HG03175 (cell line): ENCODE measurements around the gene ABO.
"Not testable (repeated sequence)": the region's sequence is repeated elsewhere in the genome, so short reads cannot be mapped to it uniquely, and the experiment has no call there.

Source experiments
- ATAC-seq: cut with Tn5 transposase; IDR thresholded peaks from one replicate; pipeline ENCODE4 v1.9.1; 2021; ENCODE audit warnings: mild to moderate bottlenecking, moderate library complexity; ENCODE audit not compliant: unreplicated experiment

Gene ABO

DNA sequence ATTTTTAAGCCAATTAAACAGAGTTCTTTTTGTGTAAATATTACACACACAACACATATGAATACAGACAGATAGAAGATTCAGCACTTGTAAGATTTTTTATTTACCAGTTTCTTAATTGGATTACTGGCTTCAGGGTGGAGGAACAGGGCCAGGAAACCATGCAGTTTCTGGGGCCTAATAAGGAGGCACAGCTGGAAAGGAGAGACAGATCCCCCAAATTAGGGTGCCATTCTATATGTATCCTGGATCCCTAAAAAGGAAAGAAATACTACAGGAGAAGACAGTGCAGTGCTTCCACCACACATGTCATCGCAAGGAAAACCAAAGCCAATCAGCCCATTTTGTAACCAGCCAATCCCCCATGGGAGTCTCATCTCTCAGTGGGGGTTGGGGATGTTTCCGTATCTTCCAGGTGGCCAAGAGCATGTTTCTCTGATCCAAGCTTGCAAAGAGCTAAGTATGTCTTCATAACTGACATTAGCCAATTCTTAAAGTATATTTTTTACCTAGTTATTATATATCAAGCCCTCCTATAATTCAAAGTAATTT, 15.8 kb upstream of the ABO start:
- no peak for ATAC-seq

DNA sequence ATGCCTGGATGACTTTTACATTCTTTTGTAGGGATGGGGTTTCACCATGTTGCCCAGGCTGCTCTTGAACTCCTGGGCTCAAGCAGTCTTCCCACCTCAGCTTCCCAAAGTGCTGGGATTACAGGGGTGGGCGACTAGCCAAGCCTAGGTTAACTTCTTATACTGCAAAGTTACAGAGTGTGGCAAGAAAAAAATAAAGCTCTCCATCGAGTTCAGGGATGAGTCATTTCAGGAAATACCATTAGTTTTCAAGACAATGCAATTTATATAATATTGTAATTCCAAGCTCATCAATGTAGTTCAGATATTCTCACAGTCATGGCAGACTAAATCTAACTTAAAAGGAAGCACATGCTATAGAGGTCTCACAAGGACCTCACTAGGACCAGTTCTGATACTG, 11.5 kb upstream of the ABO start:
- ATAC-seq = no peak

DNA sequence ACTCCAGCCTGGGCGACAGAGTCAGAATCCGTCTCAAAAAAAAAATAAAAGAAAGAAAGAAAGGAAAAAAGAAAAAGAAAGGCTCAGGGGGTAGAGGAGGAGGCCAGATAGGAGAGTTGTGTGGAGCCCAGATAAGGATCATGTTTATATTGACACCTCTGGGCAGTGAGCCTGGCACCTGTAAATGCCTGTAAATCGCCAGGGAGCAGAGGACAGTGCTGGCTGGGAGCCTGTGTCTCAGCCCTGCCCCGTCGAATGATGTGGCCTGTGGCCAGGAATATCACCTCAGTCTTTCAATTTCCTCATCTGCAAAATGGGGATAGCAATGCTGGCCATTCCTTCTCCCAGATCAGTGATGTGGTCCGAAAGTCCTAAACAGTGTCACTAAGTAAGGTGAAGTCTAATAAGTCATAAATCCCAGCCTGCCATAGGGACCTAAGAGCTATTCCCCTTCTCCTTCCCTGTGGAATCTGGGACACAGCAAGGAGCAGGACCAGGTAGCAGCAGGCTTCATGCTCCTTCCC, 10.3 kb upstream of the ABO start:
- ATAC-seq = no peak

DNA sequence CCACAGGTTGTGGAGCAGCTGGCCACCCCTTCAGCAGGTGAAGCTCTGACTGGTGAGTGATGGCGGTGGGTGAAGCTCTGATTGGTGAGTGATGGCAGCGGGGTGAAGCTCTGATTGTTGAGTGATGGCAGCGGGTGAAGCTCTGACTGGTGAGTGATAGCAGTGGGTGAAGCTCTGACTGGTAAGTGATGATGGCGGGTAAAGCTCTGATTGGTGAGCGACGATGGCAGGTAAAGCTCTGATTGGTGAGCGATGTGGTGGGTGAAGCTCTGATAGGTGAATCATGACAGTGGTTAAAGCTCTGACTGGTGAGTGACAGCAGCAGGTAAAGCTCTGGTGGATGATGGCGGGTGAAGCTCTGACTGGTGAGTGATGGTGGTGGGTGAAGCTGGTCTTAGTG, 9.4 kb upstream of the ABO start:
- no peak for ATAC-seq

DNA sequence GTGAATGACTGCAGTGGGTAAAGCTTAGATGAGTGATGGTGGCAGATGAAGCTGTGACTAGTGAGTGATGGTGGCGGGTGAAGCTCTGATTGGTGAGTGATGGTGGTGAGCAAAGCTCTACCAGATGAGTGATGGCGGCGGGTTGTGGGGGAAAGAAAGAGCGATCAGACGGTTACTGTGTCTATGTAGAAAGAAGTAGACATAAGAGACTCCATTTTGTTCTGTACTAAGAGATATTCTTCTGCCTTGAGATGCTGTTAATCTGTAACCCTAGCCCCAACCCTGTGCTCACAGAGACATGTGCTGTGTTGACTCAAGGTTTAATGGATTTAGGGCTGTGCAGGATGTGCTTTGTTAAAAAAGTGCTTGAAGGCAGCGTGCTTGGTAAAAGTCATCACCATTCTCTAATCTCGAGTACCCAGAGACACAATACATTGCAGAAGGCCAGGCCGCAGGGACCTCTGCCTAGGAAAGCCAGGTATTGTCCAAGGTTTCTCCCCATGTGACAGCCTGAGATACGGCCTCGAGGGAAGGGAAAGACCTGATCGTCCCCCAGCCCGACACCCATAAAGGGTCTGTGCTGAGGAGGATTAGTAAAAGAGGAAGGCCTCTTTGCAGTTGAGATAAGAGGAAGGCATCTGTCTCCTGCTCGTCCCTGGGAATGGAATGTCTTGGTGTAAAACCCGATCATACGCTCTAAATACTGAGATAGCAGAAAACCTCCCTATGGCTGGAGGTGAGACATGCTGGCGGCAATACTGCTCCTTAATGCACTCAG, 8.4 kb upstream of the ABO start:
- not testable (repeated sequence) for ATAC-seq

DNA sequence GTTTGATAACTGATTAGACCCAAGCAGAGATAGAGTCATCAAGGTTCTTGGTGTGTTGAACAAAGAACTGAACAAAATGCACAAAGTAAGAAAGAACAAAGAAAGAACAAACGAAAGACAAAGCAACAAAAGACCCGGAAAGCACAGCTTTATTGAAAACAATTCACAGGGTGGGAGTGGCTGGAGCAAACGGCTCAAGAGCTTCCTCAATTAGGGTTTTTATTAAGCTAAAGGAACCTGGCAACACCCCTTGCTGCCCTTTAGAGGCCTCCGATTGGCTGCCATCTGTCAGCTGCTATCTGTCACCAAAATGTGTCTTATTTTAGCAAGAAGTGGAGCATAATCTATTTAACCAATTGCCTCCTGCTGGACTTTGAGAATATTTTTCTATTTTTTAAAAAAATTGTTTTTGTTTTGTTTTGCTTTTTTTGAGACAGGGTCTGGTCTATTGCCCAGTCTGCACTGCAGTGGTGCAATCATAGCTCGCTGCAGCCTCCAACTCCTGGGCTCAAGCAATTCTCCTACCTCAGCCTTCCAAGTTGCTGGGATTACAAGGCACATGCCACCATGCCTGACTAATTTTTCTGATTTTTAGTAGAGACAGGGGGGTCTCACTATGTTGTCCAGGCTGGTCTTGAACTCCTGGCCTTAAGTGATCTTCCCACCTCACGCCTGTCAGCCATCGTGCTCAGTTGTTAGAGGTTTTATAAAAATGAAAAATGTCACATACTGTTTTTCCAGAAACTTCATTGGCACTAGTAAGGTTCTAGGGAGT, 7.7 kb upstream of the ABO start:
- ATAC-seq = no peak

DNA sequence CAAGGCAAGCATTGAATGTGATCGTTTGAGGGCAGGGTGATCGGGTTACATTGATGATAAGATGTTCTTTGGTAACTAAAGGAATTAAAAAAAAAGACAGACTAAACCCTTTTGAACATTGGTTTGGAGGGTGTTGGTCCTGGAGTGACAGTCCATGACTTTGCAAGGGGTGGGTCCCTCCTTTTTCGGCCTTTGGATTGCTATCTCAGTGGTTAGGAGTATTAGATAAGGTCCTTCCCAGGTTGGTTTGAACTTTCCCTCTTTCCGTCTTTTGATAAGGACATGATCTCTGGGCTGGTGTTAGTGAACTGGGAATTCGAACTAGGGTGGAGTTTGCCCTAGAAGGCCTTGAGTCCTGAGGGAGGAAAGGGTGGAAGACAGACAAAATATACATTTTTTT, 5.4 kb upstream of the ABO start:
- ATAC-seq = no peak

DNA sequence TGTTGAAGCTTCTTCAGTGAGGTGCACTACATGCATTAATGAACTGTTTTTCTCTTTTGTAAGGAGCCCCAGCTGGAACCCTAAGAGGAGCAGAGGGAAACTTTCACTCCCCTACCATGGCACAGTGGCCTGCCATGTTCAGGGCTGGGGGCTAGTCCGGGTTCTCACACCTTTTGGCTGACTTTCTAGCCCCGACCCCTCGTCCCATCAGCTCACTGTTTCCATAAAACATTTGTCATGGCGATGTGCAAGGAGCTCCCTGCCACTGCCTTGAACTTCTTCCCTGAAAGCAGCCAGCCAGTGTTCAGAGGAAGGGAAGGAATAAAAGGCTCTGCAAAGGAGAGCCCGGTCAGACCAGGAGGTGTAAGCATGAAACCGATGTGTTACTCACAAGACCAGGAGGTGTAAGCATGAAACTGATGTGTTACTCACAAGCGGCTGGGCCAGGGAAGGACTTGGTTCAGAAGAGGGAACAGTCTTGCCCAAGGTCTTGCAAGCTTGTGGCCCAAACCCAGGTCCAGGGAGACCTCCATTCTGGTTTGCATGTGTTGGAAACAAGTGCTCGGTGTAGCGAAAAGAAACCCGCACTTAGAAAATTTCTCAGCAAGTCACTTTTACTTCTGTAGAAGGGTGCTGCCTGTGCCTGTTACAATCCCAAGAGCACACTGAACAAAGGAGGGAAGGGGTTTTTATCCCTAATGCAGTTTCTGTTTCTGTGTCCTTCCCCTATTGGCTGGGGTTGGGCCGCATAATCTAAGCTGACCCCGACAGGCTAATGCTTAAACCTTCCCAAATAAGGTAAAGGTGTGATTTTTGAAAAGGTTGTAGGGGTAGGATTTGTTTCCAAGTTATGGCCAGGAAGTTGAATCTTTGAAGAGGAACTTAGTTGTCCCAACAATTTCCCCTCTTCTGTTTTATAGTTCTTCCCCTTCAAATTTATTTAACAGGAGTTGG, 3.4 kb upstream of the ABO start:
- no peak for ATAC-seq

DNA sequence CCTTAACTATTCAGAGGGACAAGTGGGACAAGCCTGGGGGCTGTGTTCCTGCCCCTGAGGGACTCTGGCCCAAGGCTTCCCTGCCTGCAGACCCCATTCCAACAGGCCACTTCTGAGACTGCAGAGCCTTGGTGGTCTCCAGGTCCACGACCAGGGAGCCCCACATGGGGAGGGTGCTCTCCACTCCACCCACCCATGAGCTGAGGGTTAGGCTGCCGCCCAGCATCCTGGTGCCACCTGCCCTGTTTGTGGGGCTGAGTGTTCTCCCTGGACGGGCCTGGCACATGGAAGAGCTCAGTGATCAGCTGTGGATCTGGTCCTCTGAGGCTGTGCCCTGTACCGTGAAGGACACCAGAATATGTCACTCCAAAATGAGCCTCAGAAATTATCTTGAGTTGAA, 2.5 kb upstream of the ABO start:
- no peak for ATAC-seq

DNA sequence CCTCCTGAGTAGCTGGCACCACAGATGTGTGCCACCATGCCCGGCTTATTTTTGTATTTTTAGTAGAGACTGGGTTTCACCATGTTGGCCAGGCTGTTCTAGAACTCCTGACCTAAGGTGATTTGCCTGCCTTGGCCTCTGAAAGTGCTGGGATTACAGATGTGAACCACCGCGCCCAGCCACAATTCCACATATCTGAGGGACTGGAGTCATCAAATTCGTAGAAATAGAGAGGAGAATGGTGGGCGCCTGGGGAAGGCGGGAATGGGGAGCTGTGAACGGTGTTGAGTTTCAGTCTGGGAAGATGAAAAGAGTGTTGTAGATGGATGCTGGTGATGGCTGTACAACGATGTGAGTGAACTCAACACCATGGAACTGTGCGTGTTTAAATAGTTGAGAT, 1.9 kb upstream of the ABO start:
- ATAC-seq = no peak

DNA sequence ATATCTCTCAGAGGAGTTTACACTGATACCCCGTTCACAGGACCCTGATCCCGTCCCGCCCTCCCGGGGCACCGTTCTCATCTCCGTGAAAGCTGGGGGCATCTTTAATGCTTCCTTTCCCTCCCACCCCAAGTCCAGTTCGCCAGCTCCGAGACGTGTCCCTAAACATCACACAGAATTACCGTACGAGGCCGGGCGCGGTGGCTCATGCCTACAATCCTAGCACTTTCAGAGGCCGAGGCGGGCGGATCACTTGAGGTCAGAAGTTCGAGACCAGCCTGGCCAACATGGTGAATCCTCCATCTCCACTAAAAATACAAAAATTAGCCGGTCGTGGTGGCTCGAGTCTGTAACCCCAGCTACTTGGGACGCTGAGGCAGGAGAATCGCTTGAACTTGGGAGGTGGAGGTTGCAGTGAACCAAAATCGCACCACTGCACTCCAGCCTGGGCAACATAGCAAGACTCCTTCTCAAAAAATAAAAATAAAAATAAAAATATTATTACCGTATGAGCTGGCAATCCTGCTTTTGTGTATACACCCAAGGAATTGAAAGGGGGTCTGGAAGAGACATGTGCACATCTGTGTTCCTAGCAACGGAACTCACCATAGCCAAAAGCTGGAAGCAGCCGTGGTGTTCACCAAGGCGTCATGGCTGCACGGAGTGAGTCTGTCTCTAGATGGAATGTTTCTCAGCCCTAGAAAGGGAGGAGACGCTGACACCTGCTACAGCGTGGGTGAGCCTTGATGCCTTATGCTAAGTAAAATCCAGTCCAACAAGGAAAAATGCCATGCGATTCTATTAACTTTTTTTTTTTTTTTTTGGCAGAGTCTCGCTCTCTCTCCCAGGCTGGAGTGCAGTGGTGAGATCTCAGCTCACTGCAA, 1.2 kb upstream of the ABO start:
- ATAC-seq = no peak

DNA sequence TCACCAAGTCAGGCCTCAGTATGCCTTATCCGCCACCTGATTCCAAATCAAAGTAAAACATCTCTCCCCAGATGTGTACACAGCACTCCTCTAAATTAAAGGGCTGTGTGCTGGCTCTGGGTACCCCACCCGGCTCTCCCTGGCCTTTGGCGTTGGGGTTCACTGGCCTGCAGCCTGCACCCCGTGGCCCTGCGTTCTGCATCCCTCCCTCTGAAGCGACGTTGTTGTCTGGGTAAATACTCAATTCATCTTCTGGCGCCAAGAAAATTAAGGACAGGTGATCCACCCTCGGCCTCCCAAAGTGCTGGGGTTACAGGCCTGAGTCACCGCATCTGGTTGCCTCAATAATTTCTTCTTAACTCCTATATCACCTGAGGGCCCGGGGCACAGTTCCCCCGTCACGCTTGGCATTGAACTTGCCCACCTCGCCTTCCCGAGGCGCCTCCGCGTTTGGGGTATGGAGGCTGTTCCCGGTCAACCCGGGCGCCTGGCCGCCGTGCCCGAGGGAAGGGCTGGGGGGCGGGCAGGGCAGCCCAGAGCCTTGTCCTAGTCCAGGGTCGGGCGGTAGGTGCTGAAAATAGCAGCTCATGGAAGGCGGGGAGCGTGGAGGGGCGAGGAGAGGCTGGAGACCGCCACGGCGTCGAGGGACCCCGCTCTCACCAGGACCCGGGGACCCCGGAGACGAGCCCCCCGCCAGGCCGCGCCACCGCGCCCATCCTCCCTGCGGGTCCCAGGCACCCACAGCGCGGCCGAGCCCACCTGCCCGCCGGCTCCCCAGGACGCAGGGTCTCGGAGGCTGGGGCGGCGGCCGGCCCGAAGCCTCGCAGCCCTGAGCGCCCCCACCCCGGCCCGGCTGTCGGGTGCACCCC, 531 bp downstream of the ABO start:
- no peak for ATAC-seq

DNA sequence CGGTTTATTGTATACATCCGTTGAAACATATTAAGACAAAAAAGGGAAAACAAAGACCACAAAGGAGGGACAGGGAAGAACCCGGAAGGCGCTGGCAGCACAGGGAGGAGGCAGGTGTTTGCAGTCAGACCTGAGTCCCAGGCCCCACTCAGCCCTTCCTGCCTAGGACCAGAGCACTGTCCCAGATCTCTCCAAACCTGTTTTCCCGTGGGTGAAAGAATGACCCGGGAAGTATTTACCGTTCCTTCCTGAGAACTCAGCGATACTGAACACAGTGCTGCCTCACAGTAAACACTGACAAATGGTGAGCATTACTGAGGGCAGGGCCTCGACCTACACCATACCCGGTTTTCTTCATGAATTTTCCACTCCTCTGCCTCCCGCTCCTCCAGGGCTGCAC, 1.2 kb downstream of the ABO start:
- no peak for ATAC-seq

DNA sequence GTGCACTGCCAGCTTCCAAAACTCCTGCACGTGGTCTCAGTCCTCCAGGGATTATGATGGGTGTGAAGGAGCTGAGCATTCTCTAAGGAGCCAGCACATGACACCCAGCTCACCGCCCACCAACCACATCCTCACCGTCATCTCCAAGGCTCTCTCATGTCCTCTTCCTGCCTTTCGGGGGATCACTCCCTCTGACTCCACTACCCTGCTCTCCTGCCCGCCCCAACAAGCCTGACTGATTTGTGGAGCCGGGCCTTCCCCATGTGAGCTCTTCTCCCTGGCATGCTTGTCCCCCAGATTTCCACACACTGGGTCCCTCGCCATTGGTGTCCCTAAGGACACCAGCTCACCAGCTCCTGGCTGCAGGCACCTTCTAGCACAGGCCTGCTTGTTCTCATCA, 1.9 kb downstream of the ABO start:
- no peak for ATAC-seq

DNA sequence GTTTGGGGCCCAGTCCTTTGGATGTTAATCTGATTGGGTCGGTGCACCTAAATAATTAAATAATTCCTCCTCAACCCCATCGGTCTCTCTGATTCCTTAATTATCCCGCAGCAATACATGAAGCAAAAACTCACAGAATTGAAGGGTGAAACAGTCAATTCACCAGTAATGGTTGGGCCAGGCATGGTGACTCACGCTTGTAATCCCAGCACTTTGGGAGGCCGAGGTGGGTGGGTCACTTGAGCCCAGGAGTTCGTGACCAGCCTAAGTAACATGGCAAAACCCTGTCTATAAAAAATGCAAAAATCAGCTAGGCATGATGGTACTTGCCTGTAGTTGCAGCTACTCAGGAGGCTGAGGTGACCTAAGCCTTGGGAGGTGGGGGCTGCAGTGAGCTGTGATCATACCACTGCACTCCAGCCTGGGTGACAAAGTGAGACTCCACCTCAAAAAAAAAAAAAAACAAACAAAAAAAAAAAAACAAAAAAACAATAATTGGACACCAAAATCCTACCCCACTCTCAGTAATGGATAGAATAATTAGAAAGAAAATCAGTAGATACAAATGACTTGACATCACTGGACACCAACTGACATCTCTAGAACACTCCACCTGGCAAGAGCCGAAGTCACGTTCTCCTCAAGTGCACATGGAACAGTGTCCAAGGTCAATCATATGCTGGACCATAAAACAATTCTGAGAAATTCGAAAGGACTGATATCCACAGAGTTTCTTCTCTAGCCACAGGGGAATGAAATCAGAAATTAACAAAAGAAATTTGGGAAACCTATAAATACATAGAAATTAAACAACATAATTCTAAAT, 5.3 kb downstream of the ABO start:
- ATAC-seq = no peak

DNA sequence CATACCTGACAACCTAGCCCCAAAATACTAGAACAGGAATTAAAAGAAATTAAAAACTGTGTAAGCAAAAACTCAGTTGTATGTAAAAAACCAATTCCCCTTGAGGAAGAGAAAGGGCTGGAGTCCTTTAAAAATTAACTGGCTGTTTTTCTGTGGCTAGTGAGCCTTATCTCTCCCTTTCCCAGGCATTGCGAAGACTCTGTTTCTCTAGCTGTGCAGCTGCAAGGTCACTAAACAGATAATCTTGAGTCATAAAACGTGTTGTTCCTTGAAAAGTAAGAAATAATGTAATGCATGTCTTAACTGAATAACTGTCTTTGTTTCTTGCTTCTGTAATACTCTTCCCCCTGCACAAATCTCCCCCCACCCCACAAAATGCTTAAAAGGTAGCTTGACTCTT, 5.9 kb downstream of the ABO start:
- not testable (repeated sequence) for ATAC-seq

DNA sequence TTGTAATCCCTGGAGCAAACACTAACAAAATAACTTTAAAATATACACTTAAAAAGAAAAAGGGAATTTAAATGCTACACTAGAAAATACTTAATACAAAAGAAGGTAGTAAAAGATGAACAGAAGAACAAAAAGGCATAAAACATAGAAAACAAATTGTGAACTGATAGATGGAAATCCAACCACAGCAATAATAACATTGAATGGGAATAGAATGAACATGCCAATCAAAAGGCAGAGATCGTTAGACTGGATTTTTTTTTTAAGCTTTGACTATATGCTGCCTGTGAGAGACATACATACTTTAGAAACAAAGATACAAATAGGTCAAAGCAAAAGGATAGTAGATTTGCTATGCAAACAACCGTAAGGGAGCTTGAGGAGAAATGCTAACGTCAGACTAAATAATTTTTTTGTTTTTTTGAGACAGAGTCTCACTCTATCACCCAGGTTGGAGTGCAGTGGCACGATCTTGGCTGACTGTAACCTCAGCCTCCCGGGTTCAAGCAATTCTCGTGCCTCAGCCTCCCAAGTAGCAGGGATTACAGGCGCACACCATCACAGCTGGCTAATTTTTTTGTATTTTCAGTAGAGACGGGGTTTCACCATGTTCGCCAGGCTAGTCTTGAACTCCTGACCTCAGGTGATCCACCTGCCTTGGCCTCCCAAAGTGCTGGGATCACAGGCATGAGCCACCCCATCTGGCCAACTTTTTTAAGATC, 6.5 kb downstream of the ABO start:
- no peak for ATAC-seq
